B cell (primary cell): ENCODE measurements around the gene TRPM6.

ENCODE experiments used
- EZH2 ChIP-seq: IDR thresholded peaks from 2 replicates; pipeline ENCODE4 v1.6.1; 2012; ENCODE audit warnings: borderline replicate concordance, low read depth, mild to moderate bottlenecking, moderate library complexity, low read length; ENCODE audit not compliant: insufficient read depth, poor library complexity, severe bottlenecking
- TF ChIP-seq, protein P1 (sequence below): fragments of 200-600 bp; IDR thresholded peaks from one replicate; pipeline ENCODE4 v1.8.0; 2022; ENCODE audit warnings: antibody characterized with exemption, mild to moderate bottlenecking

DNA sequence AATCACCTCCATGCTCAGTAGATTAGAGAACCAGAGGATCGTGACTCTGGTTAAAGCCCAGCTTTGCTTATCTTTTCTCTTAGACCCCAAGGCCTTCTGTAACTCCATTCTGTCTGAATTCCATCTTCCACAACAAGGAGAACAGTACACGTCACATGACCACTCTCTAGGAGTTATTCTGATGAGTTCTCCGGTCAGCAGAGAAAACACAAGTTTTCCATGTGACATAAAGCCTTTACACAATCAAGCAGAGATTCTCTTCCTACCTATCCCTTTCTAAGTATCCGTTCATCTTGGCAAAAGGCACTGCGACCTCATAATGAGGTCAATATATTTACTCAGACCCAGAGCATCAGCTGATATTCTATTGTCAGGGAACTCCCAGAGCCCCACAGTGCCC is 112.3 kb downstream of the TRPM6 start:
- TF ChIP-seq, protein P1, sequence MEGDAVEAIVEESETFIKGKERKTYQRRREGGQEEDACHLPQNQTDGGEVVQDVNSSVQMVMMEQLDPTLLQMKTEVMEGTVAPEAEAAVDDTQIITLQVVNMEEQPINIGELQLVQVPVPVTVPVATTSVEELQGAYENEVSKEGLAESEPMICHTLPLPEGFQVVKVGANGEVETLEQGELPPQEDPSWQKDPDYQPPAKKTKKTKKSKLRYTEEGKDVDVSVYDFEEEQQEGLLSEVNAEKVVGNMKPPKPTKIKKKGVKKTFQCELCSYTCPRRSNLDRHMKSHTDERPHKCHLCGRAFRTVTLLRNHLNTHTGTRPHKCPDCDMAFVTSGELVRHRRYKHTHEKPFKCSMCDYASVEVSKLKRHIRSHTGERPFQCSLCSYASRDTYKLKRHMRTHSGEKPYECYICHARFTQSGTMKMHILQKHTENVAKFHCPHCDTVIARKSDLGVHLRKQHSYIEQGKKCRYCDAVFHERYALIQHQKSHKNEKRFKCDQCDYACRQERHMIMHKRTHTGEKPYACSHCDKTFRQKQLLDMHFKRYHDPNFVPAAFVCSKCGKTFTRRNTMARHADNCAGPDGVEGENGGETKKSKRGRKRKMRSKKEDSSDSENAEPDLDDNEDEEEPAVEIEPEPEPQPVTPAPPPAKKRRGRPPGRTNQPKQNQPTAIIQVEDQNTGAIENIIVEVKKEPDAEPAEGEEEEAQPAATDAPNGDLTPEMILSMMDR, result no peak
- no peak for TF ChIP-seq EZH2
